Measurements from ENCODE around the gene FABP3. TPM values are rescaled to one million over a fixed set of nuclear protein-coding genes. Genes with fewer than 3 reads are reported as not detected.

Gene FABP3
- total and polyA plus RNA-seq, 10 of the 15 experiments (the other 5 are each of a cell fraction or from before 2014, with no cell fraction given) = 0.36 to 1.2 (median 0.67) TPM; not detected in 2

DNA sequence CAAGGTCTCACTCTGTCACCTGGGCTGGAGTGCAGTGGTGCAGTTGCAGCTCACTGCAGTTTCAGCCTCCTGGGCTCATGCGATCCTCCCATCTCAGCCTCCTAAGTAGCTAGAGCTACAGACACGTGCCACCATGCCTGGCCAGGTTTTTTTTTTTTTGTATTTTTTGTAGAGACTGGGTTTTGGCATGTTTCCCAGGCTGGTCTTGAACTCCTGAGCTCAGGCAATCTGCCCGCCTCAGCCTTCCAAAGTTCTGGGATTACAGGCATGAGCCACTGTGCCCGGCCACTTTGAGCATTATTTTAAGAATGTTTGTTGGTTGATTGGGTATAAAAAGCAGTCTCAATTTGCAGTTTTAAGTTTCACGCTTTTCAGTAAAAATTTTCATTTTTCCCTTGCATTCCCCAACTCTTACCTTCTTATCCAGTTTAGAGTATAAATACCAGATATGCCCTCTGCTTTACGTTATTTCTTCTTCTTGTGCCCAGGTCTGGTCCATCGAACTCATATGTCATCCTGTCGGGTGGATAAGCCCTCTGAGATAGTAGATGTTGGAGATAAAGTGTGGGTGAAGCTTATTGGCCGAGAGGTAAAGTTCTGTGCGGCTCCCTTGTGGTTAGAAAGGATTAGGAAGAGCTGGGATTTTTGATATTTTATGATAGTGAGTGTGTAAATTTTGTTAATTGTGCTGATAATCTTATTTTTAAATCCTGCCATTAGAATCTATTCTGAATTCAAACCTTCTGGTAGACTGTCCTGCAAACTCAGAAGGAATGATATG lies 36.0 kb downstream of the FABP3 start (continued):
- TF ChIP-seq, protein P1, sequence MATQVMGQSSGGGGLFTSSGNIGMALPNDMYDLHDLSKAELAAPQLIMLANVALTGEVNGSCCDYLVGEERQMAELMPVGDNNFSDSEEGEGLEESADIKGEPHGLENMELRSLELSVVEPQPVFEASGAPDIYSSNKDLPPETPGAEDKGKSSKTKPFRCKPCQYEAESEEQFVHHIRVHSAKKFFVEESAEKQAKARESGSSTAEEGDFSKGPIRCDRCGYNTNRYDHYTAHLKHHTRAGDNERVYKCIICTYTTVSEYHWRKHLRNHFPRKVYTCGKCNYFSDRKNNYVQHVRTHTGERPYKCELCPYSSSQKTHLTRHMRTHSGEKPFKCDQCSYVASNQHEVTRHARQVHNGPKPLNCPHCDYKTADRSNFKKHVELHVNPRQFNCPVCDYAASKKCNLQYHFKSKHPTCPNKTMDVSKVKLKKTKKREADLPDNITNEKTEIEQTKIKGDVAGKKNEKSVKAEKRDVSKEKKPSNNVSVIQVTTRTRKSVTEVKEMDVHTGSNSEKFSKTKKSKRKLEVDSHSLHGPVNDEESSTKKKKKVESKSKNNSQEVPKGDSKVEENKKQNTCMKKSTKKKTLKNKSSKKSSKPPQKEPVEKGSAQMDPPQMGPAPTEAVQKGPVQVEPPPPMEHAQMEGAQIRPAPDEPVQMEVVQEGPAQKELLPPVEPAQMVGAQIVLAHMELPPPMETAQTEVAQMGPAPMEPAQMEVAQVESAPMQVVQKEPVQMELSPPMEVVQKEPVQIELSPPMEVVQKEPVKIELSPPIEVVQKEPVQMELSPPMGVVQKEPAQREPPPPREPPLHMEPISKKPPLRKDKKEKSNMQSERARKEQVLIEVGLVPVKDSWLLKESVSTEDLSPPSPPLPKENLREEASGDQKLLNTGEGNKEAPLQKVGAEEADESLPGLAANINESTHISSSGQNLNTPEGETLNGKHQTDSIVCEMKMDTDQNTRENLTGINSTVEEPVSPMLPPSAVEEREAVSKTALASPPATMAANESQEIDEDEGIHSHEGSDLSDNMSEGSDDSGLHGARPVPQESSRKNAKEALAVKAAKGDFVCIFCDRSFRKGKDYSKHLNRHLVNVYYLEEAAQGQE (IDR thresholded peaks at IDR 0.05; ENCODE audit: low read depth, low read length) = no peak

- POLR2A ChIA-PET = no interaction called here
- Histone ChIP-seq H4K20me1 (ENCODE audit: control insufficient read depth, insufficient read depth) (no peaks in the 10 kb centered on the region), H3K27ac (ENCODE audit: control insufficient read depth, insufficient read depth) (no peak overlapping the region), H3K9ac (ENCODE audit: control insufficient read depth, insufficient read depth, low read length) (no peak overlapping the region), H3K79me2 (ENCODE audit: control insufficient read depth, insufficient read depth, low read length) (no peaks in the 10 kb centered on the region), H3K36me3 (ENCODE audit: control insufficient read depth in 2 of 2, insufficient read depth in 2 of 2, low read length in 1 of 2) (no peaks in the 10 kb centered on the region; a peak in 2 of 4 replicates), H3K4me3 (no peak overlapping the region), H3K27me3 (replicated peaks in 1 of 2; ENCODE audit: control insufficient read depth in 2 of 2, insufficient read depth in 2 of 2, low read length in 1 of 2) (no peaks in the 10 kb centered on the region), H3K4me2 (ENCODE audit: control insufficient read depth, insufficient read depth) (no peak overlapping the region), H2AFZ (ENCODE audit: control insufficient read depth, low read depth, low read length) (no peak overlapping the region), H3K4me1 (ENCODE audit: control insufficient read depth, insufficient read depth, low read length) (no peaks in the 10 kb centered on the region; the same call in 1 of the 2 replicates), H3K9me3 (replicated peaks; ENCODE audit: control insufficient read depth, insufficient read depth, low read length) (no peaks in the 10 kb centered on the region)
- FAIRE-seq (no peak), DNase-seq (ENCODE audit: low read depth, low spot score) (peak; percentile 7), ATAC-seq (peak; percentile 70)
- intact Hi-C loops (cut with micrococcal nuclease; ENCODE audit: unreplicated experiment) (loop anchor here (1.0 kb wide), 1 partner anchor 151 kb away; no protein-coding TSS in a partner anchor), in situ Hi-C loops (cut with MboI) (no loop called here)
- SMC1A ChIA-PET (ENCODE audit: uncharacterized antibody, unreplicated experiment) = no interaction called here
- BruUV-seq (replicated peaks) = no TSS peak
- RAD21 ChIA-PET (ENCODE audit: unreplicated experiment) = interaction anchor here (1.5 kb wide), 1 partner anchor 150 kb away, joined by 4 read pairs; no protein-coding TSS in a partner anchor
- CTCF ChIA-PET = interaction anchor here (1.0 to 1.7 kb wide), 7 partner anchors 8 to 213 kb away, joined by 3 to 20 read pairs (median 4); no protein-coding TSS in a partner anchor
- TF ChIP-seq TAF1 (IDR thresholded peaks at IDR 0.05; ENCODE audit: borderline replicate concordance, low read depth, low read length) = no peak
- no peak for TF ChIP-seq ZNF24 (IDR thresholded peaks at IDR 0.05)
- TF ChIP-seq SMC3 (IDR thresholded peaks at IDR 0.05; ENCODE audit: borderline replicate concordance, low read length) = peak; percentile 50; the same call in 1 of the 2 replicates
- TF ChIP-seq, protein P2, sequence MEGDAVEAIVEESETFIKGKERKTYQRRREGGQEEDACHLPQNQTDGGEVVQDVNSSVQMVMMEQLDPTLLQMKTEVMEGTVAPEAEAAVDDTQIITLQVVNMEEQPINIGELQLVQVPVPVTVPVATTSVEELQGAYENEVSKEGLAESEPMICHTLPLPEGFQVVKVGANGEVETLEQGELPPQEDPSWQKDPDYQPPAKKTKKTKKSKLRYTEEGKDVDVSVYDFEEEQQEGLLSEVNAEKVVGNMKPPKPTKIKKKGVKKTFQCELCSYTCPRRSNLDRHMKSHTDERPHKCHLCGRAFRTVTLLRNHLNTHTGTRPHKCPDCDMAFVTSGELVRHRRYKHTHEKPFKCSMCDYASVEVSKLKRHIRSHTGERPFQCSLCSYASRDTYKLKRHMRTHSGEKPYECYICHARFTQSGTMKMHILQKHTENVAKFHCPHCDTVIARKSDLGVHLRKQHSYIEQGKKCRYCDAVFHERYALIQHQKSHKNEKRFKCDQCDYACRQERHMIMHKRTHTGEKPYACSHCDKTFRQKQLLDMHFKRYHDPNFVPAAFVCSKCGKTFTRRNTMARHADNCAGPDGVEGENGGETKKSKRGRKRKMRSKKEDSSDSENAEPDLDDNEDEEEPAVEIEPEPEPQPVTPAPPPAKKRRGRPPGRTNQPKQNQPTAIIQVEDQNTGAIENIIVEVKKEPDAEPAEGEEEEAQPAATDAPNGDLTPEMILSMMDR (IDR thresholded peaks at IDR 0.05 in 2 of 3, conservative IDR thresholded peaks at IDR 0.05 in 1 of 3; ENCODE audit: control insufficient read depth in 2 of 3, extremely low read depth in 1 of 3, insufficient read depth in 1 of 3, low read depth in 3 of 3, low read length in 3 of 3) = peak; percentile 30 to 55 (median 39); a peak in 4 of 6 replicates
- TF ChIP-seq TBL1XR1 (IDR thresholded peaks at IDR 0.05; ENCODE audit: low read depth, low read length) = no peak
- peak; percentile 68 for TF ChIP-seq RAD21 (IDR thresholded peaks at IDR 0.05; ENCODE audit: insufficient read depth, low read depth, low read length)
- TF ChIP-seq SMAD5 (IDR thresholded peaks at IDR 0.05; ENCODE audit: low read depth) = no peak
Observed at GRCh38 chr1:31335007-31335406, 37.9 kb downstream of the FABP3 start.

Data from GM12878 (cell line).